GM19452 (cell line): ENCODE data around the gene APC.

Experiments
- ATAC-seq: cut with Tn5 transposase; IDR thresholded peaks from one replicate; pipeline ENCODE4 v1.9.1; 2021; ENCODE audit not compliant: unreplicated experiment

The APC gene

DNA sequence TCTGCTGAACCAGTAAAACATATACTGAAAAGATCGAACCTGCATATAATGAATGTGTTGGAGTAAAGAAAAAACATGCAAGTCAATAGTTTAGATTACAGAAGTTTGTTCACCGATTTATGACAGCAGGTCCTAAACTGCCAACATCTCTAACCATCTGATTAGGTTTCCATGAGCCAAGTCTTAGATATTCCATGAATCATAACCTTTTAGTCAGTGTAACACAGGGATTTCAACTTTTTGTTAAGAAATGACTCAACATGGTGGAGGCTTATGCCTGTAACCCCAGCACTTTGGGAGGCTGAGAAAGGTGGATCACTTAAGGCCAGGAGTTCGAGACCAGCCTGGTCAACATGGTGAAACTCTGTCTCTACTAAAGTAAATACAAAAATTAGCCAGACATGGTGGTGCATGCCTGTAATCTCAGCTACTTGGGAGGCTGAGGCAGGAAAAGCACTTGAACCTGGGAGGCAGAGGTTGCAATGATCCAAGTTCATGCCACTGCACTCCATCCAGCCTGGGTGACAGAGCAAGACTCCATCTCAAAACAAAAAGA lies 38.7 kb downstream of the APC start:
- no peak for ATAC-seq

- no peak for ATAC-seq
Observed at GRCh38 chr5:112779531-112779930, 41.8 kb downstream of the APC start.

- ATAC-seq, result no peak
Observed at GRCh38 chr5:112784726-112785125, 47.0 kb downstream of the APC start.

GRCh38 chr5:112787261-112787660 lies 49.6 kb downstream of the APC start:
- no peak for ATAC-seq

DNA sequence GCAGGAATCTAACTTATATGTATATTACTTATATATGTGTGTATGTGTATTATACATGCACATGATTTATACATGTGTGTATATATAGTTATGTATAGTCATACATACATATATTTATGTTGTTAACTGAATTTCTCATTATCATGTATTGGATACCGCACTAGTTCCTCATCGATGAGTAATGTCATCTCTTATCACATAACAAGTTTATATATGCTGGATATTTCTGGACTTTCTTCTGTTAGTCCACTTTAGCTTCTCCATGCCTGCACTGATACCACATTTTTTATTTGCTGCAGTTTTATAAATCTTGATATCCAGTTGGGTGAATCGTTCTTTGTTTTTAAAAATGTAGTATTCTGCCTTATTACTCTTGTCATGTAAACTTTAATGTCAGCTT lies 50.2 kb downstream of the APC start:
- ATAC-seq, result no peak

GRCh38 chr5:112793201-112793600 lies 55.5 kb downstream of the APC start:
- ATAC-seq, result no peak

DNA sequence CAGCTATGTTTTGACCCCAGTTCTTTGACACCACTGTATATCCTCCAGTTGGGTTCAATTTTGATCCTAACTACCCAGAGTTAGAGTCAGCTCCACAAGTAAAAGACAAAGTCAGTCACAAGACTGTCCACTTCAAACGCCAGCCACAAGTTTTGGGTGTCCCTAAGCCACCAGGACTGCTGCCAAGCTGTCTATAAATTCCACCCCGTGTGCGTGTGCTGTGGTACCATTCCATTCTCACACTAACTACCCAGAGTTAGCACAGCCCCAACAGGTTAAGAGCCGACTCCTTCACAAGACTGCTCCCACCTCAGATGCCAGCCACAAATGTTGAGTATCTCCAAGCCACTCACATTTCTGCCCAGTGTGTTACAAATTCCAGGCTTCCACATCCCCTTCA lies 56.7 kb downstream of the APC start:
- ATAC-seq, result no peak

DNA sequence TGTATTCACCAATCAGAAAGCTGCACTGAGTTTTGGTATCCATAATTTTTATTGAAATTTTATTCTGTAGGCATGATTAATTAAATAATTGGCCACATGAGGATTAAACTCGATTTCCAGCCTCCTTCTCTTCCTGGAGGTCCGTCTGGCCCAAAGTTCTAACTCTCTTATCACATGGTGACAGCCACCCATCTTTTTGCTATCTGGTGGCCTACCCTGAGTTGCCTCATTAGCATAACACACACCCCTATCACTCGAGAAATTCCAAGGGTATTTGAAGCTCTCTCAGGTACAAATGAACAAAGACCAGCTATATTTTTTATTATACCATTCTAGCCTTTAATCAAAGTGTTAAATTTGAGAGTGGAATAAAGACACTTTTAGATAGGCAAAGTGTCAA lies 57.7 kb downstream of the APC start:
- ATAC-seq, result no peak

DNA sequence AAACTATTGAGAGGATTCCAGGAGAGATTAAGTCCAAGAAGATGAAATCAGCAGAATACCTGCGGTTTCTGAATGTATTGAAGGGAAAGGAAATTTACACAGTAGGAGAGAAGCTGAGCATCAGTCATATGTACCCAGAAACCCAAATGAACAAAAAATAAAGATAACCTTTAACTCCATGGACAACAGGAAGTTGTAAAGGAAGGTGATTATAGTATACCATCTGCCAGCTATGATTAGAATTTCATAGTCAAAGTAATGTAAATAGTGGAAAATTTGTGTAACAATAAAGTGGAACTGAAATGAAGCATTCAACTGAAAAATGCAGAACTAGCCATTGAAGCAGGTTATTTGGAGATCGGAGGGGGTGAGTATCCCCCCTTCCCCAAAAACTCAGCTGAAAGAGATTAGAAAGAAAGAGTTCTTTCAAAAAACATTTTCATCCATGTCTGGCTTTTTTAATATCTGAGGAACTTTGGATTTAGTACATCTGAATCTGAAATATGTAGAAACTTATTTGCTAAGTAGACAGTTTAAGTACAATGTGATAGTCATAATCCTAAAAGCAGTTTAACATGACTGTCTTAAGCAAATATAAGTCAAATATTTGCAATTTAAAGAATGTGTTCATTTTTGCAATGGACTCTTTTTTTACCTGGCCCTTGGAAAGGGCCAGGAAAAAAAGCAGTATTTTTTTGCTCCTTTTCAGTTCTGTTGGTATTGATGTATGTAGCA lies 58.4 kb downstream of the APC start:
- ATAC-seq, result no peak

- ATAC-seq, result no peak
Observed at GRCh38 chr5:112799661-112800060, 62.0 kb downstream of the APC start.

DNA sequence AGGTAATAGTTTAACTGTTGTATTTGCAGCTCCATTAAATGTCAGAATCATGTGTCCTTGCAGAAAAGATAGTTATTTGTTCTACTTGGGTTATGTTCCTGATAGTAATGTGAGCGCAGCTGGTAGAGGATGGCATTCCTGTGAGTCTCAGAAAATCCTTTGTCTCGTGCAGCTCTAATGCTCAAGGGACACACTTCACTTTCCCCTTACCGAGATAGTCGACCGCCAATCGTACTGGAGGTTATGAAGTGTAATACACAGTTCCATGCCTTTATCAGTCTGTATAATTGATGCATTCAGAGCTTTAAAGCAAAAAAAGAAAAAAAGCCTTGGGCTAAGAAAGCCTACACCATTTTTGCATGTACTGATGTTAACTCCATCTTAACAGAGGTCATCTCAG lies 63.2 kb downstream of the APC start:
- no peak for ATAC-seq

- no peak for ATAC-seq
Observed at GRCh38 chr5:112811023-112811422, 73.3 kb downstream of the APC start.

DNA sequence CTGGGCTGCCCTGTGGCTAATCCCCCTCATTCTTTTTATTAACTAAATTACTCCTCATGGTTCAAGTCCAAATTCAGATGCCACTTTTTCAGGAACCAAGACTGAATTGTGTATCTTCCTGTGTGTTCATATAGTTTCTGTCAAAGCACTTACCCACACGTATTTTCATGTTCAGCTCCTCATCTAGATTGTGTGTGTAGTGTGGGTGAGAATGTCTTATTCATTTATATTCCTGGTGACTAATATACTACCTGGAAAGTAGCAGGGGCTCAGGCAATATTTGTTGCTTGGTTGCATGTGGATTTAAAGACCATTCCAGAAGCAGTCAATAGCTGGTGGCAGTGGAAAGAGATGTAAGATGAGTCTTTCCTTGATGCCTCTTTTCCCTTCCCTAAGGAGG lies 74.9 kb downstream of the APC start:
- ATAC-seq, result no peak

GRCh38 chr5:112820246-112820645 lies 82.6 kb downstream of the APC start:
- no peak for ATAC-seq

DNA sequence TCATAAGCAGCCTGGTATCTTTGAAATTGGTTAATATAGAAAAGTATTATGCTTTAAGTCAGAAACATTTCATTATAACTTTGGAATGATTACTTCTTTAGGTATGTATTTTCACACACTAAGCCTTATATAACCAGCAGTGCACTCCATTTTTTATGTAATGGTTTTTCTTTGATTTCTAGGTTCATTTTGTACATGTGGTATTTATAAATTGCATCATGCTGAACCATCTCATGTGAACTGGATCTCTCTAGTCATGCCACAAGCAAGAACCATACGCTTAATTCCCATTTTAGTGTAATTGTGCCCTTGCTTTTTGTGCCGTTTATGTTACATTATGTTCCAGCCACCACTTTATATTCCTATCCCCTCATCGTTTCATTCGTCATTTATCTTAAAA lies 84.8 kb downstream of the APC start:
- ATAC-seq, result no peak

DNA sequence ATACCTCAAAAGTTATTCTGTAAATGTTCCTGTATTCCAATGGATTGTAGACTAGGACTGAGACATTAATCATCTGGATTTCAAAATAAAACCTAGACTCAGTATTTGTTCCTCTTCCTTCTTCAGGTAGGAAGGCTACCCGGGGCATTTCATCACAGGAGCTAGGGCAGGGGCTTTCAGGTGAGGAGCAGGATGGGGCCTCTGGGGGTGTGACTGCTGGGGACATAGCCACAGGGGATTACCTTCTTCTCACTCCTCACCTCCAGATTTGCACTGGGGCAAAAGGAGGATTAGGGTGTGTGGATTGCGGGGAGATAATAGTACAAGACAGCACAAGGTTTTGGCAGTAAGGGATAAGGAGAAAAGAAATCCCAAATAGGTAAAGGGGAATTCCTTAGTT lies 85.5 kb downstream of the APC start:
- ATAC-seq, result no peak

DNA sequence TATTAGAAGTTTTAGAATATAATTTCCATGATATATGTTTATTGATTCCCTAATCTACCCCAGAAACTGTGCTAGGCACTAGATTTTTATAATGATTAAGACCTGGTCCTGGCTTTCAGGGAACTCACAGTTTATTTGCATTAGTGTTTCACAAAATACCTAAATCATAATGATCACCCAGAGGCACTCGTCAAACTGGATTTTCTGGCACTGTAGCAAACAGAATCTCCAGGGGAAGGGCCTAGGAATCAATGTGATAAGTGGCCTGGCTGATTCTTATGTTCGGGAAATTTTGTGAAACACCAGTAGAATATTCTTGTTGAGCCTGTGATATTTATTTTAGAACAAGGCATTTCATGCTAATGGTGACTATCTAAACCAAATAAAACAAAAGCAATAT lies 86.0 kb downstream of the APC start:
- no peak for ATAC-seq

GRCh38 chr5:112824197-112824596 lies 86.5 kb downstream of the APC start:
- ATAC-seq, result no peak

DNA sequence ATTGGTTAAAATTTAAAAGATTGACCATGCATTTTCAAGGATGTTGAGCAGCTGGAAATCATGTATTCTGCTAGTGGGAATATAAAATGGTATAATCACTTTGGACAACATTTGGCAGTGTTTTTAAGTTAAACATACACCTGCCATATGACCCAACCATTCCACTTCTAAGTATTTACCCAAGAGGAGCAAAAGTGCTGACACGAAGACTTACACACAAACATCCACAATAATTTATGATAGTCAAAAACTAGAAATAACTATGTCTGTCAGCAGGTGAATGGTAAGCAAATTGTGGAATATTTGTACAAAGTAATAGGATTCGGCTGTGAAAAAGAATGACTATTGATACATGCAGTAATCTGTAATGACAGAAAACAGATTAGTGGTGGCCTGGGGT lies 92.7 kb downstream of the APC start:
- no peak for ATAC-seq

DNA sequence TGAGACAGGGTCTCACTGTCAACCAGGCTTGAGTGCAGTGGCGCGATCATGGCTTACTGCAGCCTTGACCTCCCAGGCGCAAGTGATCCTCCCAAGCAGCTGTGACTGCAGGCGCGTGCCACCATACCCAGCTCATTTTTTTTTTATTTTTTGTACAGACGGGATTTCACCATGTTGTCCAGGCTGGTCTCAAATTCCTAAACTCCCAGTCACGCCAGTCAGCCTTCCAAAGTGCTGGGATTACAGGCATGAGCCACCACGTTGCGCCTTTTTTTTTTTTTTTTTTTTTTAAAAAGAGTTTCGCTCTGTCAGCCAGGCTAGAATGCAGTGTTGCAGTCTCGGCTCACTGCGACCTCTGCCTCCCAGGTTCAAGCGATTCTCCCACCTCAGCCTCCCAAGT lies 96.3 kb downstream of the APC start:
- ATAC-seq, result no peak

- ATAC-seq, result no peak
Observed at GRCh38 chr5:112844489-112844888, 106.8 kb downstream of the APC start.

- ATAC-seq, result no peak
Observed at GRCh38 chr5:112846556-112846955, 108.9 kb downstream of the APC start.

DNA sequence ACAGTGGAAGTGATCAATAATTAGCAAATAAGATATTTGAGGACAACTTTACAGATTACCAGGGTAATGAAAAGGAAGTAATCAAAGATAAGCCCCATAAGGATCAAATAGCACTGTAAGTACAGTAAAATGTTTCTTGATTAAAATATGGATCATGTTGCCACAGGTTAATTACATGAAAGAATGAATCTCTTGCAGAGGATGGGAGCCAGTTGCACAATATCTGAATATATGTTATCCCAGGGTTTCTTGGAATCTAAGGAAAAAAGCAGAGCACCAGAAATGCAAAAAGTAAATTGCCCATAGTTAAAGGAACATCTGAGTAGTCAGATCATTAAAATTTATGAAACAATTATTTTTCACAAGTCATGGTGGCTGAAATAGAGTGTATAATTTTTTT lies 109.6 kb downstream of the APC start:
- ATAC-seq, result no peak
